Measurements from ENCODE around the gene MPHOSPH8. TPM values are rescaled to one million over a fixed set of nuclear protein-coding genes. Genes with fewer than 3 reads are reported as not detected.

Gene MPHOSPH8, protein sequence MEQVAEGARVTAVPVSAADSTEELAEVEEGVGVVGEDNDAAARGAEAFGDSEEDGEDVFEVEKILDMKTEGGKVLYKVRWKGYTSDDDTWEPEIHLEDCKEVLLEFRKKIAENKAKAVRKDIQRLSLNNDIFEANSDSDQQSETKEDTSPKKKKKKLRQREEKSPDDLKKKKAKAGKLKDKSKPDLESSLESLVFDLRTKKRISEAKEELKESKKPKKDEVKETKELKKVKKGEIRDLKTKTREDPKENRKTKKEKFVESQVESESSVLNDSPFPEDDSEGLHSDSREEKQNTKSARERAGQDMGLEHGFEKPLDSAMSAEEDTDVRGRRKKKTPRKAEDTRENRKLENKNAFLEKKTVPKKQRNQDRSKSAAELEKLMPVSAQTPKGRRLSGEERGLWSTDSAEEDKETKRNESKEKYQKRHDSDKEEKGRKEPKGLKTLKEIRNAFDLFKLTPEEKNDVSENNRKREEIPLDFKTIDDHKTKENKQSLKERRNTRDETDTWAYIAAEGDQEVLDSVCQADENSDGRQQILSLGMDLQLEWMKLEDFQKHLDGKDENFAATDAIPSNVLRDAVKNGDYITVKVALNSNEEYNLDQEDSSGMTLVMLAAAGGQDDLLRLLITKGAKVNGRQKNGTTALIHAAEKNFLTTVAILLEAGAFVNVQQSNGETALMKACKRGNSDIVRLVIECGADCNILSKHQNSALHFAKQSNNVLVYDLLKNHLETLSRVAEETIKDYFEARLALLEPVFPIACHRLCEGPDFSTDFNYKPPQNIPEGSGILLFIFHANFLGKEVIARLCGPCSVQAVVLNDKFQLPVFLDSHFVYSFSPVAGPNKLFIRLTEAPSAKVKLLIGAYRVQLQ
- 9.2 and 18.6 TPM in 2 replicates for total RNA-seq

DNA sequence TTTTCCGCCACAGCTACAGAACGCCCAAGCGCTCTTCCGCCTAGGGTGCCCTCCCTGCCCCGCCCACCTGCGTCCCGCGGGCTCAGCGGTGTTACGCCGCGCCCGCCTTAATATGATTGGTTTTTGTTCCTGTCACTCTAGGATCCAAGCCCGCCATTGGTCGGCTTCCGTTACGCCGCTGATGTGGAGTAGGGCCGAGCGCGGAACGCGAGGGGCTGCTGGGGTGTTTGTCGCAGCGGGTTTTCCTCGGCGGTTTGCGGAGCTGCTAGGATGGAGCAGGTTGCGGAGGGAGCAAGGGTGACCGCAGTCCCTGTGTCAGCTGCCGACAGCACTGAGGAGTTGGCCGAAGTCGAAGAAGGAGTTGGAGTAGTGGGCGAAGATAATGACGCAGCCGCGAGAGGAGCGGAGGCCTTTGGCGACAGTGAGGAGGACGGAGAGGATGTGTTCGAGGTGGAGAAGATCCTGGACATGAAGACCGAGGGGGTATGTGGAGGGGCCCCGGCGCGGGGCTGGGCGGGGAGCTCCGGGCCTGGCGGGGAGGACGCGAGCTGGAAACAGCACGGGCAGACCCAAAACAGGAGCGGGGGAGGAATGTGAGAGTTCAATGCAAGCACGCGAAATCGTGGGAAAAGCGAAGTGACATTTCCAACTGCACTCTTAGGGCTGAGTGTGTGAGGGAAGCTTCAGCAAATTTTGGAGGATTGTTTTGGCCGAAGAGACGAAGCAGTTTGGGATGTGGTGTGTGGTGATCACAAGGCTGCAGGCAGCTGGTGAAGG is at the start of gene MPHOSPH8:
Gene MPHOSPH8 (plus strand): TSS at position 181 of the 777 bp plus-strand sequence. CDS start 90 bp downstream, at position 271.

Other genes starting within 250 kb of the MPHOSPH8 start
- not detected in 2 replicates for gene TPTE2, start 72.1 kb upstream of the MPHOSPH8 start, total RNA-seq
- 50.0 and 81.1 TPM in 2 replicates for gene PSPC1, start 149.3 kb downstream of the MPHOSPH8 start, total RNA-seq
- 7.6 and 13.8 TPM in 2 replicates for gene ZMYM5, start 230.0 kb downstream of the MPHOSPH8 start, total RNA-seq

Measured in bladder microvascular endothelial cell (primary cell).